ENCODE measurements around the gene MAFB. TPM values are rescaled to one million over a fixed set of nuclear protein-coding genes. Genes with fewer than 3 reads are reported as not detected.

MAFB gene
- total RNA-seq, 4 donors from 2014 or later: 58.3 to 93.6 (median 88.7) TPM

- Histone ChIP-seq H3K4me3 (no peak overlapping the region), H3K9me3 (peaks cover 0 to 7% (median 0%) of the 10 kb centered on the region in 4 donors), H3K27ac (no peak overlapping the region), H3K36me3 (no peaks in the 10 kb centered on the region), H3K4me1 (no peaks in the 10 kb centered on the region), H3K27me3 (no peaks in the 10 kb centered on the region)
- no peak for DNase-seq (ENCODE audit: low spot score in 2 of 2)
- TF ChIP-seq, protein P1, sequence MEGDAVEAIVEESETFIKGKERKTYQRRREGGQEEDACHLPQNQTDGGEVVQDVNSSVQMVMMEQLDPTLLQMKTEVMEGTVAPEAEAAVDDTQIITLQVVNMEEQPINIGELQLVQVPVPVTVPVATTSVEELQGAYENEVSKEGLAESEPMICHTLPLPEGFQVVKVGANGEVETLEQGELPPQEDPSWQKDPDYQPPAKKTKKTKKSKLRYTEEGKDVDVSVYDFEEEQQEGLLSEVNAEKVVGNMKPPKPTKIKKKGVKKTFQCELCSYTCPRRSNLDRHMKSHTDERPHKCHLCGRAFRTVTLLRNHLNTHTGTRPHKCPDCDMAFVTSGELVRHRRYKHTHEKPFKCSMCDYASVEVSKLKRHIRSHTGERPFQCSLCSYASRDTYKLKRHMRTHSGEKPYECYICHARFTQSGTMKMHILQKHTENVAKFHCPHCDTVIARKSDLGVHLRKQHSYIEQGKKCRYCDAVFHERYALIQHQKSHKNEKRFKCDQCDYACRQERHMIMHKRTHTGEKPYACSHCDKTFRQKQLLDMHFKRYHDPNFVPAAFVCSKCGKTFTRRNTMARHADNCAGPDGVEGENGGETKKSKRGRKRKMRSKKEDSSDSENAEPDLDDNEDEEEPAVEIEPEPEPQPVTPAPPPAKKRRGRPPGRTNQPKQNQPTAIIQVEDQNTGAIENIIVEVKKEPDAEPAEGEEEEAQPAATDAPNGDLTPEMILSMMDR (IDR thresholded peaks at IDR 0.05): no peak
- TF ChIP-seq EP300 (IDR thresholded peaks at IDR 0.05) (no peak), POLR2A (IDR thresholded peaks at IDR 0.05) (no peak)
- WGBS, 2 donors: 72 to 82% methylated on average over 3 of the region's 3 CpGs
These were observed 37.7 kb upstream of the MAFB start for GRCh38 chr20:40726776-40727175.

- Histone ChIP-seq H3K27ac (no peak overlapping the region), H3K4me3 (no peak overlapping the region), H3K4me1 (no peaks in the 10 kb centered on the region), H3K36me3 (no peaks in the 10 kb centered on the region), H3K27me3 (no peaks in the 10 kb centered on the region), H3K9me3 (peaks cover 0 to 7% (median 0%) of the 10 kb centered on the region in 4 donors)
- TF ChIP-seq, protein P1 (IDR thresholded peaks at IDR 0.05): no peak
- TF ChIP-seq EP300 (IDR thresholded peaks at IDR 0.05) (no peak), POLR2A (IDR thresholded peaks at IDR 0.05) (no peak)
- DNase-seq (ENCODE audit: low spot score in 2 of 2): no peak
- 70 to 86% methylated on average over 7 of the region's 7 CpGs for WGBS, 2 donors
These were observed 35.5 kb upstream of the MAFB start for GRCh38 chr20:40724566-40724965.

DNA sequence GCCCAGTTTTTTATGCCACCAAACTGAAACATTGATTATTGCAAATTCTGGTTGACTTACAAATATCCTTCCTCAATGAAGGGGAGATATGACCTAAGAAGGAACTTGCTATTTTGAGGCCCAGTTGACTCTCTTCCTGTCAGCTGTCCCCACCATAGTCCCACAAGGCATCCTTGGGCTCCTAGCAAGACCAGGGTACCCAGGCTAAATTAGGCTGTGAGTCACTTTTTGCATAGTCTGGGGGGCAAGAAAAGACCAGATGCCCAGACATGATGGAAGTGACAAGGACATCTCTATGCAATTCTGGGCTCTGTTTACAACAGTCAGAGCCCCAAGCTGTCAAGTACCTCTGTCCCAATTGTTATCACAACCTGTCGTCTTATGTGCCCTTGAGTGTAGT is 31.8 kb upstream of the MAFB start:
- H3K36me3 ChIP-seq: no peaks in the 10 kb centered on the region
- no peak for DNase-seq (ENCODE audit: low spot score in 2 of 2)
- no peak overlapping the region for H3K4me3 ChIP-seq
- no peaks in the 10 kb centered on the region for H3K4me1 ChIP-seq
- TF ChIP-seq POLR2A (IDR thresholded peaks at IDR 0.05): no peak
- no peak for TF ChIP-seq EP300 (IDR thresholded peaks at IDR 0.05)
- TF ChIP-seq, protein P1 (IDR thresholded peaks at IDR 0.05): no peak
- no peaks in the 10 kb centered on the region for H3K27me3 ChIP-seq
- no peak overlapping the region for H3K27ac ChIP-seq
- WGBS, 2 donors: 90 to 100% methylated on average over 1 of the region's 1 CpG
- H3K9me3 ChIP-seq: no peaks in the 10 kb centered on the region

GRCh38 chr20:40720099-40720498 is 31.1 kb upstream of the MAFB start:
- Histone ChIP-seq H3K36me3 (no peaks in the 10 kb centered on the region), H3K9me3 (no peaks in the 10 kb centered on the region), H3K4me3 (no peak overlapping the region), H3K27me3 (no peaks in the 10 kb centered on the region), H3K4me1 (no peaks in the 10 kb centered on the region), H3K27ac (no peak overlapping the region)
- no peak for TF ChIP-seq EP300 (IDR thresholded peaks at IDR 0.05)
- TF ChIP-seq, protein P1 (IDR thresholded peaks at IDR 0.05): no peak
- TF ChIP-seq POLR2A (IDR thresholded peaks at IDR 0.05): no peak
- WGBS, 2 donors: 57 to 62% methylated on average over 8 of the region's 8 CpGs
- no peak for DNase-seq (ENCODE audit: low spot score in 2 of 2)

GRCh38 chr20:40718982-40719729 is 30.1 kb upstream of the MAFB start:
- H3K36me3 ChIP-seq: no peaks in the 10 kb centered on the region
- H3K27me3 ChIP-seq: no peaks in the 10 kb centered on the region
- DNase-seq (ENCODE audit: low spot score in 2 of 2): peak in 1 of 2 donors; percentile 16
- WGBS, 2 donors: 78 to 86% methylated on average over 8 of the region's 8 CpGs
- no peak overlapping the region for H3K27ac ChIP-seq
- no peaks in the 10 kb centered on the region for H3K9me3 ChIP-seq
- TF ChIP-seq, protein P1 (IDR thresholded peaks at IDR 0.05): no peak
- TF ChIP-seq EP300 (IDR thresholded peaks at IDR 0.05) (no peak), POLR2A (IDR thresholded peaks at IDR 0.05) (no peak)
- no peak overlapping the region for H3K4me3 ChIP-seq
- H3K4me1 ChIP-seq: no peaks in the 10 kb centered on the region
